Measurements from ENCODE around the gene WDR45B. TPM values are rescaled to one million over a fixed set of nuclear protein-coding genes. Genes with fewer than 3 reads are reported as not detected.

WDR45B gene
- polyA plus RNA-seq, 1 of the 3 experiments (the other 2 are of a cell fraction): 171 TPM

DNA sequence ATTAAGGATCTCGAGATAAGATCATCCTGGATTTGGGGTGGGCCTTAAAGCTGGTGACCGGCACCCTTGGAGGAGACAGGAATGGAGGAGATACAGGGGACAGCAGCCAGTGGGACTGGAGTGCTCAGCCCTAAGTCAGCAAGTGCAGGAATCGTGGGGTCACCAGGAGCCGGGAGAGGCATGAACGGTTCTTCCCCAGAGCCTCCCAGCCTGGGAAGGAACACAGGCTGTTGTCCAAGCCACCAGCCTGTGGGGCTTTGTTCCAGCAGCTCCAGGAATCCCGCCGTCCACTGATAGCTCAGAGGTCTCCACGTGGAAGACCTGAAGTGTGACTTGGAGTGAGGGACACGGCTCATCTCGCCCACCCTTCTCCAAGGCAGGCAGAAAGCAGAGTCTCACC is 2.5 kb upstream of the WDR45B start:
- Histone ChIP-seq H2AFZ (ENCODE audit: low read depth) (no peak overlapping the region), H3K4me3 (ENCODE audit: low read depth in 2 of 2, low read length in 1 of 2) (no peak overlapping the region), H3K27me3 (ENCODE audit: insufficient read depth) (no peaks in the 10 kb centered on the region), H3K36me3 (replicated peaks in 1 of 2; ENCODE audit: control insufficient read depth in 1 of 2, insufficient read depth in 2 of 2, low read length in 1 of 2) (peaks cover 0 to 8% of the 10 kb centered on the region in 2 experiments), H4K20me1 (ENCODE audit: insufficient read depth) (peaks cover 20% of the 10 kb centered on the region), H3K9ac (no peak overlapping the region), H3K9me2 (no peaks in the 10 kb centered on the region), H3K27ac (ENCODE audit: low read depth in 2 of 2, low read length in 1 of 2) (no peak overlapping the region), H3F3A (replicated peaks; ENCODE audit: insufficient read depth) (peaks cover 12% of the 10 kb centered on the region), H3K4me1 (ENCODE audit: control insufficient read depth in 1 of 2, insufficient read depth in 2 of 2, low read depth in 1 of 2, low read length in 1 of 2) (peaks cover 10 to 12% of the 10 kb centered on the region in 2 experiments; a peak in 3 of 4 replicates), H3K79me2 (ENCODE audit: insufficient read depth) (peaks cover 25% of the 10 kb centered on the region), H3K9me3 (no peaks in the 10 kb centered on the region), H3K4me2 (no peak overlapping the region)
- POLR2A ChIA-PET: no interaction called here
- CTCF ChIA-PET: no interaction called here
- DNase-seq: no peak
- TF ChIP-seq EZH2phosphoT487 (IDR thresholded peaks at IDR 0.05; ENCODE audit: borderline replicate concordance, low read depth) (no peak), RFX5 (IDR thresholded peaks at IDR 0.05; ENCODE audit: low read length) (no peak), SMC3 (IDR thresholded peaks at IDR 0.05; ENCODE audit: low read depth, low read length) (no peak), RAD21 (IDR thresholded peaks at IDR 0.05; ENCODE audit: low read length) (no peak), GATA2 (CRISPR knock-in tag; IDR thresholded peaks at IDR 0.05) (no peak), TCF12 (IDR thresholded peaks at IDR 0.05) (no peak), TEAD4 (IDR thresholded peaks at IDR 0.05; ENCODE audit: borderline replicate concordance, insufficient read depth) (no peak), MXI1 (IDR thresholded peaks at IDR 0.05; ENCODE audit: low read depth, low read length) (no peak)
- TF ChIP-seq, protein P1, sequence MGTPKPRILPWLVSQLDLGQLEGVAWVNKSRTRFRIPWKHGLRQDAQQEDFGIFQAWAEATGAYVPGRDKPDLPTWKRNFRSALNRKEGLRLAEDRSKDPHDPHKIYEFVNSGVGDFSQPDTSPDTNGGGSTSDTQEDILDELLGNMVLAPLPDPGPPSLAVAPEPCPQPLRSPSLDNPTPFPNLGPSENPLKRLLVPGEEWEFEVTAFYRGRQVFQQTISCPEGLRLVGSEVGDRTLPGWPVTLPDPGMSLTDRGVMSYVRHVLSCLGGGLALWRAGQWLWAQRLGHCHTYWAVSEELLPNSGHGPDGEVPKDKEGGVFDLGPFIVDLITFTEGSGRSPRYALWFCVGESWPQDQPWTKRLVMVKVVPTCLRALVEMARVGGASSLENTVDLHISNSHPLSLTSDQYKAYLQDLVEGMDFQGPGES (IDR thresholded peaks at IDR 0.05; ENCODE audit: low read depth, low read length): no peak
- 92% methylated on average over 10 of the region's 10 CpGs for WGBS (ENCODE audit: low lambda C conversion rate)

DNA sequence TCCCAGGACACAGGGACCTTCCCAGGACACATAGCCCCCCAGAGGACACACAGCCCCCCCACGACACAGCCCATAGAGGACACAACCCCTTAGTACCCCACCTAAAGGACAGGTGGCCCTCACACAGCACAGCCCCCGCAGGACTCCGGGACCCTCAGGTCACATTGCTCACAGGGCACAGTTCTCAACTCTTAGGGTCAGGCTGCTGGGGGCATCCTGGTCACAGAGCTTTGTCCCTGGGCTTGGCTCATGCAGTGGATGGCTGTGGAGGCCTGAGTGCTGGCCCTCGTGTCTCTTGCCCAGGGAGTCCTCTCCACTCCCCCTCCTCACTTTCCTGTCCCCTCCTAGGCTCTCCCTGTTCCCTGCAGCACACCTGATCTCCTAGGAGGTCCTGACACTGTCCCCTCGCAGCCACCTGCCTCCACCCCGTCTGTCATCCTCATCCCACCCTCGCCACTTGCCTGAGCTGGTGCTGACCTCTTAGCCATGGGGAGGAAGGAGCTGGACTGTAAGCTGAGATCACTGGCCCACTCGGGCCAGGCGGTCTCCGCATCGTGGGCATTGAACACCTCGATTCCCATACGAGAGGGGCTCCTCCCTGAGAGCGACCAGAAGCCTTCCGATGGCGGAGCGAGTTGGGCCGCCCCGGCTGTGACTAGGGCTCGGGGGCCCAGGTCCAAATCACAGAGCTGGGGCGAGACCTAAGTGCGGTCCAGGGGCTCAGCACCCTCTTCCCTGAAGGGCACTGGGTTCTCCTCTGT is 1.4 kb upstream of the WDR45B start:
- H3F3A ChIP-seq (replicated peaks; ENCODE audit: insufficient read depth): peaks cover 14% of the 10 kb centered on the region
- H3K4me1 ChIP-seq (ENCODE audit: control insufficient read depth in 1 of 2, insufficient read depth in 2 of 2, low read depth in 1 of 2, low read length in 1 of 2): peaks cover 10 to 12% of the 10 kb centered on the region in 2 experiments; a peak in 3 of 4 replicates
- CTCF ChIA-PET: no interaction called here
- H3K9me2 ChIP-seq: no peaks in the 10 kb centered on the region
- peak overlapping the region; percentile 82; the same call in 1 of the 2 replicates for H3K4me2 ChIP-seq
- no peak overlapping the region for H2AFZ ChIP-seq (ENCODE audit: low read depth)
- POLR2A ChIA-PET: no interaction called here
- H3K27ac ChIP-seq (ENCODE audit: low read depth in 2 of 2, low read length in 1 of 2): no peak overlapping the region
- H4K20me1 ChIP-seq (ENCODE audit: insufficient read depth): peaks cover 30% of the 10 kb centered on the region
- H3K9me3 ChIP-seq: no peaks in the 10 kb centered on the region
- 93% methylated on average over 22 of the region's 22 CpGs for WGBS (ENCODE audit: low lambda C conversion rate)
- peaks cover 0 to 13% of the 10 kb centered on the region in 2 experiments for H3K36me3 ChIP-seq (replicated peaks in 1 of 2; ENCODE audit: control insufficient read depth in 1 of 2, insufficient read depth in 2 of 2, low read length in 1 of 2)
- H3K27me3 ChIP-seq (ENCODE audit: insufficient read depth): no peaks in the 10 kb centered on the region
- peaks cover 35% of the 10 kb centered on the region for H3K79me2 ChIP-seq (ENCODE audit: insufficient read depth)
- no peak overlapping the region for H3K4me3 ChIP-seq (ENCODE audit: low read depth in 2 of 2, low read length in 1 of 2)
- no peak for DNase-seq
- TF ChIP-seq RCOR1 (IDR thresholded peaks at IDR 0.05; ENCODE audit: low read length) (no peak), JUND (IDR thresholded peaks at IDR 0.05) (no peak), NFIC (IDR thresholded peaks at IDR 0.05; ENCODE audit: borderline replicate concordance) (no peak), TCF12 (IDR thresholded peaks at IDR 0.05) (no peak), NRF1 (IDR thresholded peaks at IDR 0.05; ENCODE audit: low read depth, low read length) (no peak), FOXM1 (IDR thresholded peaks at IDR 0.05; ENCODE audit: low read depth) (no peak), CHD2 (IDR thresholded peaks at IDR 0.05; ENCODE audit: low read length, partially characterized antibody) (no peak), SMC3 (IDR thresholded peaks at IDR 0.05; ENCODE audit: low read depth, low read length) (no peak)
- TF ChIP-seq, protein P2, sequence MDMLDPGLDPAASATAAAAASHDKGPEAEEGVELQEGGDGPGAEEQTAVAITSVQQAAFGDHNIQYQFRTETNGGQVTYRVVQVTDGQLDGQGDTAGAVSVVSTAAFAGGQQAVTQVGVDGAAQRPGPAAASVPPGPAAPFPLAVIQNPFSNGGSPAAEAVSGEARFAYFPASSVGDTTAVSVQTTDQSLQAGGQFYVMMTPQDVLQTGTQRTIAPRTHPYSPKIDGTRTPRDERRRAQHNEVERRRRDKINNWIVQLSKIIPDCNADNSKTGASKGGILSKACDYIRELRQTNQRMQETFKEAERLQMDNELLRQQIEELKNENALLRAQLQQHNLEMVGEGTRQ (IDR thresholded peaks at IDR 0.05; ENCODE audit: borderline replicate concordance, low read depth, low read length): no peak
- TF ChIP-seq, protein P3, sequence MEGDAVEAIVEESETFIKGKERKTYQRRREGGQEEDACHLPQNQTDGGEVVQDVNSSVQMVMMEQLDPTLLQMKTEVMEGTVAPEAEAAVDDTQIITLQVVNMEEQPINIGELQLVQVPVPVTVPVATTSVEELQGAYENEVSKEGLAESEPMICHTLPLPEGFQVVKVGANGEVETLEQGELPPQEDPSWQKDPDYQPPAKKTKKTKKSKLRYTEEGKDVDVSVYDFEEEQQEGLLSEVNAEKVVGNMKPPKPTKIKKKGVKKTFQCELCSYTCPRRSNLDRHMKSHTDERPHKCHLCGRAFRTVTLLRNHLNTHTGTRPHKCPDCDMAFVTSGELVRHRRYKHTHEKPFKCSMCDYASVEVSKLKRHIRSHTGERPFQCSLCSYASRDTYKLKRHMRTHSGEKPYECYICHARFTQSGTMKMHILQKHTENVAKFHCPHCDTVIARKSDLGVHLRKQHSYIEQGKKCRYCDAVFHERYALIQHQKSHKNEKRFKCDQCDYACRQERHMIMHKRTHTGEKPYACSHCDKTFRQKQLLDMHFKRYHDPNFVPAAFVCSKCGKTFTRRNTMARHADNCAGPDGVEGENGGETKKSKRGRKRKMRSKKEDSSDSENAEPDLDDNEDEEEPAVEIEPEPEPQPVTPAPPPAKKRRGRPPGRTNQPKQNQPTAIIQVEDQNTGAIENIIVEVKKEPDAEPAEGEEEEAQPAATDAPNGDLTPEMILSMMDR (IDR thresholded peaks at IDR 0.05): no peak
- H3K9ac ChIP-seq: no peak overlapping the region

Measured in SK-N-SH (cell line).